Vagina (tissue), 2 donors: Measurements from ENCODE around the gene NAA20.

Source experiments
- POLR2A ChIP-seq, 2 donors: fragments of 450-650 bp; IDR thresholded peaks; one replicate each; pipeline ENCODE4 v1.6.1; 2017; ENCODE audit warnings: antibody characterized with exemption in 2 of 2, mild to moderate bottlenecking in 2 of 2, moderate library complexity in 2 of 2
- POLR2AphosphoS5 ChIP-seq, 2 donors: sonication (generic); formaldehyde crosslinking; IDR thresholded peaks; one replicate each; pipeline ENCODE4 v1.9.0; 2017; ENCODE audit warnings: antibody characterized with exemption in 2 of 2, mild to moderate bottlenecking in 2 of 2, low read depth in 1 of 2; ENCODE audit not compliant: insufficient read depth in 1 of 2

DNA sequence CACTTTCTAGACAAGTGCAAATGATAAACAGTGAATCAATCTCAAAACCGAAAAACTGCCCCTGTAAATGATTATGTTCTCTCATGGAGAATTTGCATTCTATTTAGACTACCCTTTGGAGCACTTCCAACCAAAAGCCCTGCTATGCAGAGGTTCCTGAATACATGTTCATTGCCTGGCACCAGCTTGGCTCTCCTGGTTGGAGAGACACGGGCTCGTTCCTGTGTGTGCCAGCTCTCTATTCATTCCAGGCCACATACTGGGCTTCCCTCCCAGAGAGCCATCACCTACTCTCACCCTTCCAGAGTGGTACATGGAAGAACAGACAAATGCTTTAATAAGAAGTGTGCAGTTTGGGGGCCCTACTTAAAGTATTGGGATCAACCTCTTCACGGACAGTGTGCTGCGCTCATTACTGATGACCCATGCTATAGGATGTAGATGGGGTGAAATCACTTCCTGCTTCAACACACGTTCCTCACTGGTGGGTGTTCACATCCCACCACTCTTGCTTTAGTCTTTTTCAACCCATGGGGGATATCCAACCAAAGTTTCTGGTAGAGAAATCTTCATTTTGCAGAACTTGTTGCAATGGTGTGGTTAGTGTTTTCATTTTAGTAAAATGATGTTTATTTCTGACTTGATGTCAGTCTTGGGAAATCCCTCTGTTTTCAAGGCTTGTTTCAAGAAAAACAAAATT lies 38.5 kb upstream of the NAA20 start:
- TF ChIP-seq POLR2A (IDR thresholded peaks at IDR 0.05), result no peak
- TF ChIP-seq POLR2AphosphoS5 (IDR thresholded peaks at IDR 0.05; ENCODE audit: insufficient read depth in 1 of 2, low read depth in 1 of 2), result no peak
